Neural progenitor cell (in vitro differentiated cells): ENCODE results near the gene PLPP3.

Source experiments
- EZH2 ChIP-seq: fragments of 200-600 bp; sonication (generic); IDR thresholded peaks from 2 replicates; pipeline ENCODE4 v1.6.1; 2017; ENCODE audit warnings: antibody characterized with exemption, mild to moderate bottlenecking, moderate library complexity
- TF ChIP-seq, protein P1 (sequence below): fragments of 200-600 bp; sonication (generic); IDR thresholded peaks from 2 replicates; pipeline ENCODE4 v1.5.1; 2017; ENCODE audit warnings: antibody characterized with exemption, mild to moderate bottlenecking

DNA sequence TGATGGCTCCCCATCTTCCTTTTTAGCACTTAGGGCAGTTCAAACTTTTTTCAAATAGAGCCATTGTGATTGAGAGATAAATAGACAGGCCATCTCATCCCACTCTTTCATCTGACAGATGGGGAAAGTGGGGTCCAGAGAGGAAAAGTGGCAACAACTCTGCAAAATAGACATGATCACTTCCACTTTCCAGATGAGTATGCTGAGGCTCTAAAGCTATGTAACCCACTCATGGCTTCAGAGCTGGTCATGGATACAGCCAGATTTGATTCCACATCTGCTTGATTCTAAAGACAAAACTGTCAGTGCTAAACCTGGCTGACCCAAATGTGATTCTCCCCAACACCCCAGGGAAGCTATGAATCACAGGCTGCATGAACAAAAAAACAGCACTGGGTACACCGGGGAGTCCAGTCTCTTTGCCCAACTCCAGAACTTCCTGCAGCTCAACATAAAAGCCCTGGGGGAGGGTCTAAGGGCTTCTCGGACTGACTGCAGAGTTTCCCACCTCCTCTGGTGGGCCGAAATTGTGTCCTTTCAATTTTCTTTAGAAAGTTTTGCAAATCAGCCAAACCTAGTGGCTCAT is 59.3 kb downstream of the PLPP3 start:
- TF ChIP-seq, protein P1, sequence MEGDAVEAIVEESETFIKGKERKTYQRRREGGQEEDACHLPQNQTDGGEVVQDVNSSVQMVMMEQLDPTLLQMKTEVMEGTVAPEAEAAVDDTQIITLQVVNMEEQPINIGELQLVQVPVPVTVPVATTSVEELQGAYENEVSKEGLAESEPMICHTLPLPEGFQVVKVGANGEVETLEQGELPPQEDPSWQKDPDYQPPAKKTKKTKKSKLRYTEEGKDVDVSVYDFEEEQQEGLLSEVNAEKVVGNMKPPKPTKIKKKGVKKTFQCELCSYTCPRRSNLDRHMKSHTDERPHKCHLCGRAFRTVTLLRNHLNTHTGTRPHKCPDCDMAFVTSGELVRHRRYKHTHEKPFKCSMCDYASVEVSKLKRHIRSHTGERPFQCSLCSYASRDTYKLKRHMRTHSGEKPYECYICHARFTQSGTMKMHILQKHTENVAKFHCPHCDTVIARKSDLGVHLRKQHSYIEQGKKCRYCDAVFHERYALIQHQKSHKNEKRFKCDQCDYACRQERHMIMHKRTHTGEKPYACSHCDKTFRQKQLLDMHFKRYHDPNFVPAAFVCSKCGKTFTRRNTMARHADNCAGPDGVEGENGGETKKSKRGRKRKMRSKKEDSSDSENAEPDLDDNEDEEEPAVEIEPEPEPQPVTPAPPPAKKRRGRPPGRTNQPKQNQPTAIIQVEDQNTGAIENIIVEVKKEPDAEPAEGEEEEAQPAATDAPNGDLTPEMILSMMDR: no peak
- no peak for TF ChIP-seq EZH2
